ENCODE results near the gene COL5A1. TPM values are rescaled to one million over a fixed set of nuclear protein-coding genes. Genes with fewer than 3 reads are reported as not detected.

COL5A1 gene
- polyA plus RNA-seq, 1 donor (not counting 4 experiments of a cell fraction or from before 2014, with no cell fraction given): 3.1 TPM

- Histone ChIP-seq H3K36me3 (ENCODE audit: control insufficient read depth in 2 of 2, extremely low read depth in 1 of 2, insufficient read depth in 2 of 2, low read length in 2 of 2) (no peaks in the 10 kb centered on the region), H4K20me1 (ENCODE audit: control insufficient read depth, extremely low read depth, insufficient read depth, low read length) (no peaks in the 10 kb centered on the region), H3K9me3 (ENCODE audit: control insufficient read depth, low read depth, low read length) (no peaks in the 10 kb centered on the region), H3K27me3 (ENCODE audit: control insufficient read depth, extremely low read depth, insufficient read depth, low read length) (no peaks in the 10 kb centered on the region), H3K9ac (ENCODE audit: control insufficient read depth, extremely low read depth, insufficient read depth, low read length) (no peak overlapping the region), H3K4me2 (ENCODE audit: control insufficient read depth, extremely low read depth, insufficient read depth, low read depth, low read length) (no peak overlapping the region), H3K4me3 (ENCODE audit: control insufficient read depth in 2 of 3, extremely low read depth in 1 of 3, insufficient read depth in 2 of 3, low read depth in 1 of 3, low read length in 3 of 3) (no peak overlapping the region), H3K9me1 (ENCODE audit: control insufficient read depth, extremely low read depth, insufficient read depth, low read length) (no peaks in the 10 kb centered on the region), H3K27ac (ENCODE audit: control insufficient read depth, insufficient read depth, low read length) (no peak overlapping the region), H2AFZ (ENCODE audit: control insufficient read depth, low read length) (no peak overlapping the region), H3K4me1 (ENCODE audit: control insufficient read depth, extremely low read depth, insufficient read depth, low read length) (no peaks in the 10 kb centered on the region), H3K79me2 (ENCODE audit: control insufficient read depth, insufficient read depth, low read length) (no peaks in the 10 kb centered on the region)
- DNase-seq (ENCODE audit: low read depth, low spot score) (no peak), FAIRE-seq (no peak)
- dilution Hi-C loops (cut with MboI; ENCODE audit: extremely low pct_ligation_motif_present, low sequenced_read_pairs): no loop called here
- TF ChIP-seq EZH2 (IDR thresholded peaks at IDR 0.05; ENCODE audit: low read length) (no peak), CTCF (optimal IDR thresholded peaks at IDR 0.05 in 1 of 3, IDR thresholded peaks at IDR 0.05 in 1 of 3, conservative IDR thresholded peaks at IDR 0.05 in 1 of 3; ENCODE audit: extremely low read depth in 1 of 3, insufficient read depth in 2 of 3, low read length in 3 of 3) (no peak)
Measured at GRCh38 chr9:134794663-134795370, 153.2 kb downstream of the COL5A1 start.

- no peak overlapping the region for H3K4me3 ChIP-seq (ENCODE audit: control insufficient read depth in 2 of 3, extremely low read depth in 1 of 3, insufficient read depth in 2 of 3, low read depth in 1 of 3, low read length in 3 of 3)
- H3K79me2 ChIP-seq (ENCODE audit: control insufficient read depth, insufficient read depth, low read length): no peaks in the 10 kb centered on the region
- H3K36me3 ChIP-seq (ENCODE audit: control insufficient read depth in 2 of 2, extremely low read depth in 1 of 2, insufficient read depth in 2 of 2, low read length in 2 of 2): no peaks in the 10 kb centered on the region
- no peak overlapping the region for H3K4me2 ChIP-seq (ENCODE audit: control insufficient read depth, extremely low read depth, insufficient read depth, low read depth, low read length)
- H2AFZ ChIP-seq (ENCODE audit: control insufficient read depth, low read length): no peak overlapping the region
- H3K4me1 ChIP-seq (ENCODE audit: control insufficient read depth, extremely low read depth, insufficient read depth, low read length): no peaks in the 10 kb centered on the region
- no peak overlapping the region for H3K27ac ChIP-seq (ENCODE audit: control insufficient read depth, insufficient read depth, low read length)
- H3K9me3 ChIP-seq (ENCODE audit: control insufficient read depth, low read depth, low read length): no peaks in the 10 kb centered on the region
- TF ChIP-seq CTCF (optimal IDR thresholded peaks at IDR 0.05 in 1 of 3, IDR thresholded peaks at IDR 0.05 in 1 of 3, conservative IDR thresholded peaks at IDR 0.05 in 1 of 3; ENCODE audit: extremely low read depth in 1 of 3, insufficient read depth in 2 of 3, low read length in 3 of 3) (no peak), EZH2 (IDR thresholded peaks at IDR 0.05; ENCODE audit: low read length) (no peak)
- DNase-seq (ENCODE audit: low read depth, low spot score): no peak
- H3K9ac ChIP-seq (ENCODE audit: control insufficient read depth, extremely low read depth, insufficient read depth, low read length): no peak overlapping the region
- no peaks in the 10 kb centered on the region for H4K20me1 ChIP-seq (ENCODE audit: control insufficient read depth, extremely low read depth, insufficient read depth, low read length)
- no peaks in the 10 kb centered on the region for H3K9me1 ChIP-seq (ENCODE audit: control insufficient read depth, extremely low read depth, insufficient read depth, low read length)
- no peaks in the 10 kb centered on the region for H3K27me3 ChIP-seq (ENCODE audit: control insufficient read depth, extremely low read depth, insufficient read depth, low read length)
- no peak for FAIRE-seq
- dilution Hi-C loops (cut with MboI; ENCODE audit: extremely low pct_ligation_motif_present, low sequenced_read_pairs): no loop called here
Measured at GRCh38 chr9:134795446-134795845, 153.8 kb downstream of the COL5A1 start.
